Mesothelial cell of epicardium (in vitro differentiated cells): ENCODE measurements around the gene ROR2. TPM values are rescaled to one million over a fixed set of nuclear protein-coding genes. Genes with fewer than 3 reads are reported as not detected.

Source experiments
- DNase-seq, 2 experiments: peaks; one replicate each; pipeline ENCODE4 v3.0.0; 2021; ENCODE audit warnings: low spot score in 2 of 2; ENCODE audit not compliant: unreplicated experiment in 2 of 2
- H3K27ac Mint-ChIP-seq: 2 replicates; pipeline ENCODE4 v1.8.0; 2021; ENCODE audit warnings: mixed read lengths
- H3K27me3 Mint-ChIP-seq: 2 replicates; pipeline ENCODE4 v1.8.0; 2021; ENCODE audit warnings: low read depth, mixed read lengths
- H3K36me3 Mint-ChIP-seq: 2 replicates; pipeline ENCODE4 v1.8.0; 2021; ENCODE audit warnings: mixed read lengths
- H3K4me1 Mint-ChIP-seq: 2 replicates; pipeline ENCODE4 v1.8.0; 2021; ENCODE audit warnings: mixed read lengths
- H3K4me3 Mint-ChIP-seq: 2 replicates; pipeline ENCODE4 v1.8.0; 2021; ENCODE audit warnings: mild to moderate bottlenecking, moderate library complexity, mixed read lengths
- H3K9me3 Mint-ChIP-seq: 2 replicates; pipeline ENCODE4 v1.8.0; 2021; ENCODE audit warnings: mixed read lengths
- CTCF ChIP-seq: fragments of 200-600 bp; sonication (generic); IDR thresholded peaks from one replicate; pipeline ENCODE4 v1.5.0; 2021; ENCODE audit warnings: antibody characterized with exemption; ENCODE audit not compliant: unreplicated experiment
- total RNA-seq: library from RNA; stranded (reverse); gene quantifications from 3 replicates; pipeline ENCODE4 v1.2.1, GENCODE V29; 2021

Gene ROR2
- total RNA-seq, 1 donor from 2014 or later = 41.0 TPM

- TF ChIP-seq CTCF = no peak
Observed at GRCh38 chr9:91790917-91791316, 159.1 kb downstream of the ROR2 start.

DNA sequence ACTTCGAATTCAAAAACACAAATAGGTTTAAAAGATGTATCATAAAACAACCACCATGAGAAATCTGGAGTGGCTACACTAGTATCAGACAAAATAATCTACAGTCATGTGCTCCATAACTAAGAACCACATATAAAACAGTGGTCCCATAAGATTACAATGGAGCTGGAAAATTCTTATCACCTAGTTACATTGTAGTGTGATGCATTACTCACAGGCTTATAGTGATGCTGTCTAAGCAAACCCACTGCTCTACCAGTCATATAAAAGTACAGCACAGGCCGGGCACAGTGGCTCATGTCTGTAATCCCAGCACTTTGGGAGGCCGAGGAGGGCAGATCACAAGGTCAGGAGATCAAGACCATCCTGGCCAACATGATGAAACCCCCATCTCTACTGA is 160.1 kb downstream of the ROR2 start:
- Mint-ChIP-seq H3K4me3 (no peak overlapping the region), H3K27ac (no peak overlapping the region), H3K36me3 (peaks cover 9% of the 10 kb centered on the region), H3K27me3 (no peaks in the 10 kb centered on the region), H3K9me3 (peaks cover 13% of the 10 kb centered on the region), H3K4me1 (peaks cover 2% of the 10 kb centered on the region)
- no peak for DNase-seq
- no peak for TF ChIP-seq CTCF

More at GRCh38 chr9:91790917-91791316, 159.1 kb downstream of the ROR2 start:
- Mint-ChIP-seq H3K36me3 (peaks cover 9% of the 10 kb centered on the region), H3K4me3 (no peak overlapping the region), H3K27ac (no peak overlapping the region), H3K9me3 (peaks cover 13% of the 10 kb centered on the region), H3K27me3 (no peaks in the 10 kb centered on the region), H3K4me1 (peaks cover 11% of the 10 kb centered on the region)
- no peak for DNase-seq

DNA sequence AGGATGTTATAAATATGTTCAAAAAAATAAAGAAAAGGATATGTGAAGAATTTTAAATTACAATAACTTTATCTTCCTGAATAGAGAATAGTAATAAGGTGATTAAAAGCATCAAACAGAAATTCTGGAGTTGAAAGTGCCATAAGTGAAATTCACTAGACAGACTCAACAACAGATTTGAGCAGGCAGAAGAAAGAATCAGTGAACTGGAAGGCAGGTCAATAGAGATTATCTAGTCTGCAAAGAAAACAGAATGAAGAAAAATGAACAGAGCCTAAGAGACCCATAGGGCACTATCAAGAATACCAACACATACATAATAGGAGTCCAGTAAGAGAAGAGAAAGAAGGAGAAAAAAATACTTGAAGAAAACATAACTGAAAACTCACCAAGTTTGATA is 162.1 kb downstream of the ROR2 start:
- no peak for DNase-seq
- Mint-ChIP-seq H3K4me3 (no peak overlapping the region), H3K27me3 (no peaks in the 10 kb centered on the region), H3K27ac (no peak overlapping the region), H3K36me3 (peaks cover 20% of the 10 kb centered on the region), H3K4me1 (peaks cover 2% of the 10 kb centered on the region), H3K9me3 (peaks cover 13% of the 10 kb centered on the region)
- no peak for TF ChIP-seq CTCF

DNA sequence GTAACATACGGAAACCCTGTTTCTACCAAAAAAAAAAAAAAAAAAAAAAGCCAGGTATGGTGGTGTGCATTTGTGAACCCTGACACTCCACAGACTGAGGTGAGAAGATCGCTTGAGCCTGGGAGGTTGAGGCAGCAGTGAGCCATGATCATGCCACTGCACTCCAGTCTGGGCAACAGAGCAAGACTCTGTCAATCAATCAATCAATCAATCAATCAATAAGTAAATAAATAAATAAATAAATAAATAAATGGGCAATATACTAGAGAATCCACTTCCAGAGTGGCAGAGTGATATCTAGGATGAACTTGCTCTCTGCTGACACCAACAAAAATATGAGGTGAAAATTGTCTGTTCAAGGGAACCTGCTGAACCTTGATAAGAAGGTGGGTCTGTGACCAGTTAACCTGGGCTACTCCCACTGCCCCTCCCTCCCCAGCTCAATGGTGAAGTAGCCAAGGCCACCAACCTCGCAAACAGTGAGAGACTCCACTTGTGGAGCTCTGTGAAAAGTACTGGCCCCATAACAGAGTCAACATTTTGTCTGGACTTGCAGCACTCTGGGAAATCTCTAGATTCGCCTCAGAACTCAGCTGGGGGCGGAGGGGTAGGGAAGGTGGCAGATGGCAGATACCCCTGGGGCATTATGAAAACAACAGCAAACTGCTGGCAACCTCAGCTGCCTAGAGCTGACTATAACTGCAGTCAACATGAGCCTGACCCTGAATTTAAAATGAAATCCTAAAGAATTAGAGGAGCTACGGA is 163.7 kb downstream of the ROR2 start:
- Mint-ChIP-seq H3K4me3 (no peak overlapping the region), H3K36me3 (peaks cover 21% of the 10 kb centered on the region), H3K27me3 (no peaks in the 10 kb centered on the region), H3K9me3 (peaks cover 13% of the 10 kb centered on the region), H3K4me1 (peaks cover 12% of the 10 kb centered on the region), H3K27ac (no peak overlapping the region)
- no peak for TF ChIP-seq CTCF
- peak in 1 of 2 experiments; percentile 22 for DNase-seq

DNA sequence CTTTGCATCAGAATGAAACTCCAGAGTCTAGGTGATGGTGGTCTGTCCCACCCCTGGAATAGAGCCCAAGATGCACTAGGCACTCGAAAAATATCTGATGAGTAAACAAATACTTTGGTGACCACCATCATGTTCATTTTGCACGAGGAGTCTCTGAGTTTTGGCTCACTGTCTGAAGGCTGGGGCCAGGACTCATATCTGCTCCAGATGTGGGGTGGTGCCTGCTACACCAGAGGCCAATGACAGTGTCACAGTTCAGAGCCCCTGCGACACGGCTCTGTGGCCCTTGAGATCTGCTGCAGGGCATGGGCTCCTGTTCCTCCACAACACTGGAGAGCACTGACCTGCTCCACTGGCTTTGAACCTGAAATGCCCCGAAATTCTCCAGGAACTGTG is 164.6 kb downstream of the ROR2 start:
- no peak overlapping the region for H3K27ac Mint-ChIP-seq
- H3K4me3 Mint-ChIP-seq = no peak overlapping the region
- peaks cover 21% of the 10 kb centered on the region for H3K36me3 Mint-ChIP-seq
- peaks cover 13% of the 10 kb centered on the region for H3K9me3 Mint-ChIP-seq
- H3K27me3 Mint-ChIP-seq = no peaks in the 10 kb centered on the region
- peaks cover 12% of the 10 kb centered on the region for H3K4me1 Mint-ChIP-seq
- TF ChIP-seq CTCF = no peak
- no peak for DNase-seq
